Ishikawa (cell line): ENCODE data around the gene RORC.
A peak's percentile ranks its signal among the peaks of the same experiment; 100 is the strongest.

ENCODE experiments used
- CEBPB ChIP-seq: IDR thresholded peaks from 2 replicates; pipeline ENCODE4 v1.6.1; 2012
- CREB1 ChIP-seq: IDR thresholded peaks from 2 replicates; pipeline ENCODE4 v1.6.1; 2012; ENCODE audit warnings: low read depth
- EGR1 ChIP-seq: IDR thresholded peaks from 2 replicates; pipeline ENCODE4 v1.6.1; 2012
- EP300 ChIP-seq: IDR thresholded peaks from 2 replicates; pipeline ENCODE4 v1.6.1; 2012; ENCODE audit warnings: borderline replicate concordance
- FOXM1 ChIP-seq: IDR thresholded peaks from 2 replicates; pipeline ENCODE4 v1.6.1; 2012; ENCODE audit warnings: low read depth, borderline replicate concordance
- MAX ChIP-seq: IDR thresholded peaks from 2 replicates; pipeline ENCODE4 v1.6.1; 2012
- NFIC ChIP-seq: IDR thresholded peaks from 2 replicates; pipeline ENCODE4 v1.6.1; 2012
- RAD21 ChIP-seq: IDR thresholded peaks from 2 replicates; pipeline ENCODE4 v1.6.1; 2012; ENCODE audit warnings: low read depth
- REST ChIP-seq: IDR thresholded peaks from 2 replicates; pipeline ENCODE4 v1.6.1; 2012; ENCODE audit warnings: low read depth, mild to moderate bottlenecking
- TAF1 ChIP-seq: IDR thresholded peaks from 2 replicates; pipeline ENCODE4 v1.6.1; 2012; ENCODE audit warnings: low read depth, mild to moderate bottlenecking
- TEAD4 ChIP-seq: IDR thresholded peaks from 2 replicates; pipeline ENCODE4 v1.6.1; 2012
- USF1 ChIP-seq: IDR thresholded peaks from 2 replicates; pipeline ENCODE4 v1.6.1; 2012
- YY1 ChIP-seq: IDR thresholded peaks from 2 replicates; pipeline ENCODE4 v1.6.1; 2012; ENCODE audit warnings: low read depth
- ZBTB7A ChIP-seq: IDR thresholded peaks from 2 replicates; pipeline ENCODE4 v1.6.1; 2012; ENCODE audit warnings: low read depth

- TF ChIP-seq USF1 (no peak), YY1 (peak; percentile 10; the same call in 1 of the 2 replicates), TAF1 (peak; percentile 57), EP300 (no peak), CREB1 (0 out of 2 replicates have a peak, but pooled peaks have one; percentile 36), ZBTB7A (peak; percentile 80), REST (no peak), RAD21 (peak; percentile 29; the same call in 1 of the 2 replicates), EGR1 (peak; percentile 93), NFIC (no peak), MAX (peak; percentile 98), FOXM1 (peak; percentile 27; the same call in 1 of the 2 replicates), CEBPB (no peak), TEAD4 (0 out of 2 replicates have a peak, but pooled peaks have one; percentile 3)
Observed at GRCh38 chr1:151790071-151790939, 41.3 kb downstream of the RORC start, which contains the start of gene TDRKH.
